NCI-H1436 (cell line): ENCODE measurements around the gene SLBP.
A peak's percentile ranks its signal among the peaks of the same experiment; 100 is the strongest.

Experiments used
- DNase-seq: peaks from one replicate; lab custom pipeline; 2025; lab: John Stamatoyannopoulos, UW

The SLBP gene

GRCh38 chr4:1712216-1713002 is at the start of gene SLBP:
Gene SLBP, minus strand, starts transcription at chr4:1712319. Its CDS starts 131 bp downstream, at chr4:1712188.
- peak; percentile 95 for DNase-seq

GRCh38 chr4:1761130-1761689 is 49.1 kb upstream of the SLBP start:
- no peak for DNase-seq

GRCh38 chr4:1760521-1761071 is 48.5 kb upstream of the SLBP start:
- no peak for DNase-seq

- DNase-seq: no peak
Measured at GRCh38 chr4:1759818-1760223, 47.7 kb upstream of the SLBP start.

- no peak for DNase-seq
Measured at GRCh38 chr4:1759170-1759817, 47.2 kb upstream of the SLBP start.

GRCh38 chr4:1758306-1759121 is 46.4 kb upstream of the SLBP start:
- no peak for DNase-seq

- no peak for DNase-seq
Measured at GRCh38 chr4:1757836-1758235, 45.7 kb upstream of the SLBP start.

- no peak for DNase-seq
Measured at GRCh38 chr4:1756893-1757779, 45.0 kb upstream of the SLBP start.

- DNase-seq: no peak
Measured at GRCh38 chr4:1756079-1756478, 44.0 kb upstream of the SLBP start.

- no peak for DNase-seq
Measured at GRCh38 chr4:1755297-1755696, 43.2 kb upstream of the SLBP start.

- DNase-seq: no peak
Measured at GRCh38 chr4:1754336-1754735, 42.2 kb upstream of the SLBP start.

- DNase-seq: no peak
Measured at GRCh38 chr4:1753697-1754311, 41.7 kb upstream of the SLBP start.

- no peak for DNase-seq
Measured at GRCh38 chr4:1753294-1753696, 41.2 kb upstream of the SLBP start.

GRCh38 chr4:1752284-1753041 is 40.3 kb upstream of the SLBP start:
- no peak for DNase-seq

- no peak for DNase-seq
Measured at GRCh38 chr4:1751919-1752283, 39.8 kb upstream of the SLBP start.

GRCh38 chr4:1751155-1751918 is 39.2 kb upstream of the SLBP start:
- no peak for DNase-seq

- DNase-seq: no peak
Measured at GRCh38 chr4:1750381-1751154, 38.4 kb upstream of the SLBP start.

GRCh38 chr4:1749826-1750225 is 37.7 kb upstream of the SLBP start:
- no peak for DNase-seq
